CD4-positive, alpha-beta T cell treated with Interleukin-17A for 4 hours (primary cell): ENCODE data around the gene PCDH19.
A peak's percentile ranks its signal among the peaks of the same experiment; 100 is the strongest.
"Not testable (repeated sequence)": the region's sequence is repeated elsewhere in the genome, so short reads cannot be mapped to it uniquely, and the experiment has no call there.

Experiments
- DNase-seq: peaks from one replicate; pipeline ENCODE4 v3.0.0-alpha.2; 2020; ENCODE audit warnings: mixed read lengths

Gene PCDH19

GRCh38 chrX:100409610-100410590, at the start of gene PCDH19:
PCDH19 (minus strand) TSS chrX:100410273; CDS start chrX:100408597, 1,676 bp downstream.
- DNase-seq = peak; percentile 25

DNA sequence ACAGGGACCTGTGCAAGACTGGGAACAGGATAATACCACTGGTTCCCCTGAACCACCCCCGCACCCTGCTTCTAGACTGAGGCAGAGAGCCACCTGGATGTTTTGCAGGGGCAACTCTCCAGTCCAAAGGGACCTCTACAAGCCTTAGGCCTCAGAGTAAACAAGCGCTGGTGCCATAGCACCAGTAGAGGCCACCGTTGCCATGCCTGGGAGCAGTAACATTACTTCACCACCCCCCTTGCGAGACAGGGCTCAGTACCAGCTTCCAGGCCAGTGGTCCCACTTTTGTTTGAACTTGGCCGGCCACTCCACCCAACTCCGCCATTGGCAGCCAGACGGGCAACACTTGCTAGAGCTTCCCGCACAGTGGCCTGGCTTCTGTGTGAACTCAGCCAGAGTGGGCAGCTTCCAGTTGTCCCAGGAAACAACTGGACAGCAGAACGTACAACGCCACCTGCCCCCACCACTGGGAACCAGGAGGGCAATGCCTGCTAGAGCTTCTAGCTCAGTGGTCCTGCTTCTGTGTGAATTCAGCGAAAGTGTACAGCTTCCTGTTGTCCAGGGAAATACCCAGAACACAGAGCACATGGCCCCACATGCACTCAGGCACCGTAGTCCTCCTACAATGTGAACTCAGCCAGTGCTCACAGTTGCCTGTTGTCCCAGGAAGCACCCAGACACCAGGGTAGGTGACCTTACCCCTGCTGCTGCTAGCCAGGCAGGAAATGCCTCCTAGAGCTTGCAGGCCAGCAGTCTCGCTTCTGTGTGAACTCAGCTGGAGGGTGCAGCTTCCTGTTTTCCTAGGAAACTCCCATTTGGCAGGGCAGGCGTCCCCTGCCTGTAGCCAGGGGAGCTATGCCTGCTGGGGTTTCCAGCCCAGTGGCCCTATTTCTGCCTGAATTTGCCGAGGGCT, 39.9 kb upstream of the PCDH19 start:
- no peak for DNase-seq

DNA sequence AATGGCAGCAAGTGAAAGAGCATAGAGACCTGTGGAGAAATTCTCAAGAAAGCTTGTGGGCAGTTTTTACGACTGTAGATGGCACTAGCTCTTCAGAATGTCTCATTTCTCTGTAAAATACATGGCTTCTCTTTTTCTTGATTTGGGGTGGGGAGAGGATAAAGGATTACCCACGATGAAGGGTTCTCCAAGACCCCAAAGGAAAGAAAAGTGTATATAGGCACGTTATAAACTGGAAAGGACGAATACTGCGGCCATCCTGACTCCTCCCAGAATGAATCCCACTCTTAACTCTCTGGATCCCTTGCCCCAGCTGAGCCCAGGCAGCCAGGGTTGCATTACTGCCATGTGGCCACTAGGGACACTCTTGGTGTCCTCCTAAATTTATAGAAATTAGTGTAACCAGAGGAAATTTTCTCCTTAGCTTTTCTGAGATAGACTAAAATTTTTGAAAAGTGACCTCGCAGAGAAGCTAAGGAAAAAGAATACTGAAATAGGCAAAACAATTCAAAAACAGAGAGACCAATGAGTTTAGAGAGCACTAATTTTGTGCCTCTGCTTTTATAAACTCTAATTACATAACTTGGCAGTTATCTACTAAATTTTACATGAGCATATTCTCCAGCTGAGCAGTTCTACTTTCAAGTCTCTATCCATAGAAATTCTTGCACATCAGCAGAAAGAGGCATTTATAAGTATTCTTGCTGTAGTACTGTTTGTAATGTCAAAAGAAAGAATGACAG, 37.8 kb upstream of the PCDH19 start:
- DNase-seq = peak; percentile 25

DNA sequence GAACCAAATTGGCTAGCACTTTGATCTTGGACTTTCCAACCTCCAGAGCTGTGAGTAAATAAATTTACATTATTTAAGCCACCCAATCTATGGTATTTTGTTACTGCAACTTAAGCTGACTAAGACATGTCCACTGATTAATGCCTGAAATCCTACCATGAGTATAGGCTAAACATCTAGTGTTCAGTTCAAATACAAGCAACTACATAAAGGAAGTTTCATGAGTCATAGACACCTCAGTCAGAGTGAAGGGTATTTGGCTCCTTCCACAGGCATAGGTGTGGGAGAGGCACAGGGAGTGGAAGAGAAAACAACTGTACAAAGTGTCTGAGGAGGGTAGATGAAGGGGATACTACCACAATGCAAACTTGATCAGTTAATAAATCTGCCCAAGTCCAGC, 35.5 kb upstream of the PCDH19 start:
- no peak for DNase-seq

DNA sequence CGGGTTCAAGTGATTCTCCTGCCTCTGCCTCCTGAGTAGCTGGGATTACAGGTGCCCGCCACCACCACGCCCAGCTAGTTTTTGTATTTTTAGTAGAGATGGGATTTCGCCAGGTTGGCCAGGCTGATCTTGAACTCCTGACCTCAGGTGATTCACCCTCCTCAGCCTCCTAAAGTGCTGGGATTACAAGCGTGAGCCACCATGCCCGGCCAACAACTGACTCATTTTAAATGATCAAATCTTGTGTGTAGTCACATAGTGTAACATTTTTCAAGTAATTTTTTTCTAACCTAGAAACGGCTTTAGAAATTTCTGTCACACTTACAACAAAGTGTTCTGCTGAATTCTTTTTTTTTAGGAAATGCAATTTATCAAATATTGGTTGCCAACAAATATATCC, 31.2 kb upstream of the PCDH19 start:
- not testable (repeated sequence) for DNase-seq

- no peak for DNase-seq
Measured at GRCh38 chrX:100440006-100440405, 29.9 kb upstream of the PCDH19 start.

- DNase-seq = no peak
Measured at GRCh38 chrX:100435726-100436125, 25.7 kb upstream of the PCDH19 start.

- DNase-seq = no peak
Measured at GRCh38 chrX:100424012-100424411, 13.9 kb upstream of the PCDH19 start.

DNA sequence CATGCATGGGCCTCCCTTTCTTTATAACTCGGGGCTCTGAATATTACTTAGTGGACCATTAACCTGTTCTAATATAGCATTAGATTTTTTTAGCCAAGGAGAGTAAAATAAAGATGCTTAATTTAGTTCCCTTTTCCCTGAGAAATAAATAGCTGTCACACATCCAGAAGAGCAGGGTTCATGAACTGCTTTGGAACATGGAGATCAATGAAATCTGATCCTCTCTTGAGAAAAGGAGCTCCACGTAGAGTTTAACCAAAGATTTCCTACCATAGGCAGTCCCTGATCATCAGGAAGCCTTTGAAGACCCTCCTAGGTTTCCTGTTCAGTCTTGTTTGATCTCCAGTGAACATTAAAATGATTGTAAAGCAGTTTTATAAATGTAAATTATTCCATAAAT, 8.5 kb upstream of the PCDH19 start:
- DNase-seq = no peak

GRCh38 chrX:100417681-100418080, 7.6 kb upstream of the PCDH19 start:
- no peak for DNase-seq

GRCh38 chrX:100413229-100413628, 3.2 kb upstream of the PCDH19 start:
- no peak for DNase-seq

DNA sequence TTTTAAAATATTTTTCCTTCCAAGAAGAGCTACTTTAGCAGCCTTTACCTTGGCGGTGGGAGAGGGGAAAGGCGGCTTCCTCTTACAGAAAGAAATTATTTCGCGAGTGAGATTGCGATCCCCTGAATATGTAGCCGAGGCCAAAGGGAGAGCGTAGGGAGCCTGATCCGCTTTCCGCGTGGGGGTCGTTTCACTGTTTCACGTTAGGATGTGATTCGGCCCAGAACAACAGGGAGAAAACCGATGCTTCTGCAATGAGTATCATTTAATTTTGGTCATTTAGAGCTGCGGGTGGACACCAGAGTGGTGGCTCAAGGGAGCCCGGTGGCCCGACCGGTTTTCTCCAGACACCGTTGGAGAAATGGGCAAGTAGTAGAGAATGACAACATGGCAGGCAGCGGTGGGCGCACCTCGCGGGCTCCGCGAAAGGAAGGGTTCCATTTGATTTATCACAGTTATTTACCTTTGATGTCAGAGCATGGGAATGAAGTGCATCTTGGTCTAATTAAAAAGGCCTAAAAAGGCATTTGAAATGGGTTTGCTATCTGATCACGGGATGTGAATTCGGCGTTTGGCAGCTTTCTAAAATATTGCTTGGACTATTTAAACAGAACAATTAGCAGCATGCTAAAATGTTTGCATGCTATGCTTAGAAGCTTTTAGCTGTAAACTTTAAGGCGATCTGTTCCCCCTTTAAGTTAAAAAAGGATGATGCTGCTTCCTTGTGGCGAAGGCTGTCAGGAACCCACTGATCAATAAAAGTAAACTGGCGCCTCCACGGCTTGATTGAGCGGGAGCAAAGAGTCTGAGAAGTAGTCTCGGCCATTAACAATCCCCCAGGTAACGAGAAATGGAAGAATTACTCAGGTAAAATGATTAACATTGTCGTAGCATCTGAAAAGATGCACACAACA, 2.0 kb upstream of the PCDH19 start:
- no peak for DNase-seq

- DNase-seq = no peak
Measured at GRCh38 chrX:100410901-100411801, 1.1 kb upstream of the PCDH19 start.

DNA sequence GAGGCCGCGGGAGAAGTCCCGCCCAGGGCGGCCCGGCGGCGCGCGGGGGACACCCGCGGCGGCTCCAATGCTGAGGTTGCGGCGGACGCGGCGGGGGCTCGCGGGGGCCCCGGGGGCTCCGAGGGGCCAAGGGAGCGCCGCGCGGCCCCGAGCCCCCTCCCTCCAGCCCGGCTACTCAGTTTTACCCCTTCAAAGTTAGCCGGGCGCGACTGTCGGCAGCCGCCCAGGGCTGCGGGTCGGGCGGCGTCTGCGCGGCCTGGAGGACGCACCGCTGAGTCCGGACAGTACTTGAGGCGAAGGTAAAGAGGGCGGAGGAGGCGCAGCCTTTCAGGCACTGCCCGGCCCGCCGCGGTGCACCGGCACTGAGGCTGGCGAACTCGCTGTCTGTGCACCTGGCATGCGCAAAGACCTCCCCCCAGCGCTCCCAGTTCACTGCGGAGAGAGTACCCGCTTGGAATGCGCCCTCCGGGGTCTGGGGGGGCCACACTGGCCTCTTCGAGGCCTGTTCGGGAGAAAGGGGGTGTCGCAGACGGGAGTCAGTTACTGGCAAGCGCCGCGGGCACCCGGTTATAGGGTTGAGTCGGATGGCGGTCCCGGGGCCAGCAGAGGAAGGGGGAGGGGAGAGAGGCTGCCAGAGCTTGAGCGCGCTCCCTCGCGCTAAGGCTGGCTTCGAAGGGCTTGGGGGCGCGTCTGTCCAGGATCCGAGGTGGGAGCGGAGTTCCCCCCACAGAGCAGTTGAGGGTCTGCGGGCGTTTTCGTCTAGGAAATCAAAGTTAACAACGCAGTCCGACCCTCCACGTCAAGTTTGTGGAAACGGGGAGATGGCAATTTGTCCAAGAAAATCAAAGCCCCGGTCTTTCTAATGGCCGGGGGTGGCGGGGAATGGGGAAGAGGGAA, 1.1 kb downstream of the PCDH19 start:
- DNase-seq = no peak

- no peak for DNase-seq
Measured at GRCh38 chrX:100407784-100408712, 2.0 kb downstream of the PCDH19 start.

- no peak for DNase-seq
Measured at GRCh38 chrX:100407147-100407783, 2.8 kb downstream of the PCDH19 start.

GRCh38 chrX:100405424-100405823, 4.6 kb downstream of the PCDH19 start:
- DNase-seq = no peak

GRCh38 chrX:100404851-100405250, 5.2 kb downstream of the PCDH19 start:
- no peak for DNase-seq
